CD4-positive, alpha-beta T cell (primary cell): ENCODE measurements around the gene OSCP1. TPM values are rescaled to one million over a fixed set of nuclear protein-coding genes. Genes with fewer than 3 reads are reported as not detected.
A peak's percentile ranks its signal among the peaks of the same experiment; 100 is the strongest.

Experiments
- ATAC-seq: fragments of 200-7000 bp; cut with Tn5 transposase; one replicate; pipeline ENCODE4 v1.10.0; 2022; ENCODE audit warnings: mild to moderate bottlenecking; ENCODE audit not compliant: poor library complexity
- CTCF ChIA-PET: fragments of 350-600 bp; sonication (Branson Sonifier 250); formaldehyde crosslinking; loops from one replicate; lab custom pipeline; 2021; ENCODE audit warnings: antibody characterized with exemption, inconsistent platforms; lab: Charles Lee
- POLR2A ChIA-PET: fragments of 350-600 bp; sonication (Branson Sonifier 250); formaldehyde crosslinking; loops from one replicate; lab custom pipeline; 2021; ENCODE audit warnings: antibody characterized with exemption, inconsistent platforms; lab: Charles Lee
- DNase-seq, 14 experiments: peaks; one replicate each; pipeline ENCODE4 v3.0.0-alpha.2; 2013 to 2020; ENCODE audit warnings: mixed read lengths in 2 of 14
- H3K27ac ChIP-seq, 2 donors: one replicate each; pipeline versions ENCODE4 v1.5.1 to v1.7.0; 2013; ENCODE audit warnings: low read length in 2 of 2, low read depth in 1 of 2, mild to moderate bottlenecking in 1 of 2
- H3K27me3 ChIP-seq, 2 experiments: 1 replicate in 1 of 2; 2 replicates in 1 of 2; pipeline versions ENCODE4 v1.6.1 to v1.7.0; 2013; ENCODE audit warnings: low read length in 2 of 2, control low read depth in 1 of 2, mild to moderate bottlenecking in 1 of 2, moderate library complexity in 1 of 2; ENCODE audit not compliant: insufficient read depth in 2 of 2, control insufficient read depth in 1 of 2
- H3K36me3 ChIP-seq: one replicate; pipeline ENCODE4 v1.6.1; 2013; ENCODE audit warnings: low read length, control low read depth; ENCODE audit not compliant: insufficient read depth
- H3K4me1 ChIP-seq: one replicate; pipeline ENCODE4 v1.6.1; 2013; ENCODE audit warnings: low read length, control low read depth; ENCODE audit not compliant: insufficient read depth
- H3K4me3 ChIP-seq: one replicate; pipeline ENCODE4 v1.5.1; 2013; ENCODE audit warnings: mild to moderate bottlenecking, low read length, moderate library complexity
- H3K9me3 ChIP-seq, 2 experiments: 1 replicate in 1 of 2; 2 replicates in 1 of 2; pipeline versions ENCODE4 v1.6.1 to v1.7.0; 2013; ENCODE audit warnings: low read length in 2 of 2, mild to moderate bottlenecking in 2 of 2, control low read depth in 1 of 2, moderate library complexity in 1 of 2; ENCODE audit not compliant: control insufficient read depth in 1 of 2, insufficient read depth in 1 of 2
- H3K27ac Mint-ChIP-seq: one replicate; pipeline ENCODE4 v1.8.0; 2020; ENCODE audit warnings: mixed read lengths
- H3K27me3 Mint-ChIP-seq: one replicate; pipeline ENCODE4 v1.8.0; 2021; ENCODE audit warnings: mixed read lengths
- H3K36me3 Mint-ChIP-seq: one replicate; pipeline ENCODE4 v1.8.0; 2021; ENCODE audit warnings: low read depth, mixed read lengths
- H3K4me1 Mint-ChIP-seq: one replicate; pipeline ENCODE4 v1.8.0; 2021; ENCODE audit warnings: low read depth, mixed read lengths
- H3K4me3 Mint-ChIP-seq: one replicate; pipeline ENCODE4 v1.8.0; 2020; ENCODE audit warnings: mild to moderate bottlenecking, mixed read lengths
- H3K9me3 Mint-ChIP-seq: one replicate; pipeline ENCODE4 v1.8.0; 2020; ENCODE audit warnings: mixed read lengths
- intact Hi-C, 2 experiments: fragments of 100-400 bp; cut with DNase I in 1 of 2; cut with micrococcal nuclease in 1 of 2; formaldehyde crosslinking; loops; one replicate each; pipeline versions ENCODE4 v1.15.1 to v1.9.0; 2023 to 2025; cut with DNase I, micrococcal nuclease
- total RNA-seq, 174 experiments: library from RNA in 2 of 174; stranded (reverse) in 2 of 174; gene quantifications; one replicate each; pipeline ENCODE4 v1.2.3 and lab custom pipeline; 2021 to 2026
- TF ChIP-seq, protein P1 (sequence below): fragments of 200-600 bp; IDR thresholded peaks from one replicate; pipeline ENCODE4 v1.8.0; 2022; ENCODE audit warnings: antibody characterized with exemption, mild to moderate bottlenecking

The OSCP1 gene
- total RNA-seq, 2 experiments from 2014 or later: 0.82 to 2.4 TPM

DNA sequence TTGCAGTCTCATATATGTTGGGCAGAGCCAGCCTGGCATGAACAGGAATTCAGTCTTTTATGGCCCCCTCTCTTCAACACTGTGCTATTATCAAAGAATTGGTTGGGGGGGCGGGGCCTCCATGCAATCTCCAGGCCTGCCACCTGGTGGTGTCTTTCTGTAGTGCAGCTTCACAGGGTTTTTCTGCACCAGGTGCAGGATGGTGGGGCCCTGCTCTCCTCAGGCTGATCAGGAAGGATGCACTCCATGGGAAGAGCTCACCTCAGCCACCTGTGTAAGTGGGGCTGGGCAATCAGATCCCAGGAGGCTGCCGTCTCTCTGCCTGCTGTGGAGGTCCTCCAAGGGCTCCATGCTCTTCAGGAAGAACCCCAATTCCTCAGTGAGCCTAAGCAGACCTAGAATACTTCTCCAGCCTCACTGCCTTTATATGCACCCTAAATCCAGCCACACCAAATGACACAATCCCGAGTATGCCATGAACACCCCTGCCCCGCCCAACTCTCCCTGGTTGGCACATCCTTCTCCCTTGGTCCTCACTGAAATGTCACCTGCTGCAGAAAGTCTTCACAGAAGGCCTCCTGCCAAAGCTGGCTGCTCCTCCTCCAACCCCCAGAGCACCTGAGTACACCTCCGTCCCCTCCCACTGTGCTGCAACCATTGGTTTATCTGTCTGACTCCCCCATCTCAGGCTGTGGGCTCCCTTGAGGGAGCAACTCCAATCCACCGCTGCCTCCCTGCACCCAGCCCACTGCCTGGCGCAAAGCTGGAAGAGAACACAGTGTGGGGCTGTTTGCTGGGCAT is 81.0 kb downstream of the OSCP1 start:
- H3K4me3 Mint-ChIP-seq: peak overlapping the region; percentile 14
- H3K4me1 Mint-ChIP-seq: peaks cover 78% of the 10 kb centered on the region
- ChIA-PET CTCF (interaction anchor here (0.6 to 4.5 kb wide), 24 partner anchors 8 to 1072 kb away, joined by 3 to 43 read pairs (median 4); partner anchors contain the start of genes LSM10, MRPS15, SH3D21 and STK40), POLR2A (interaction anchor here (1.0 to 5.2 kb wide), 9 partner anchors 10 to 145 kb away, joined by 4 to 73 read pairs (median 6); partner anchors contain the start of genes EVA1B, LSM10, SH3D21 and STK40)
- Histone ChIP-seq H3K4me3 (no peak overlapping the region), H3K4me1 (peaks cover 79% of the 10 kb centered on the region), H3K27me3 (no peaks in the 10 kb centered on the region), H3K27ac (peak overlapping the region; percentile 3 to 54), H3K36me3 (peaks cover 10% of the 10 kb centered on the region), H3K9me3 (no peaks in the 10 kb centered on the region)
- peak overlapping the region; percentile 88 for H3K27ac Mint-ChIP-seq
- intact Hi-C loops: loop anchor here (1.0 to 5.0 kb wide), 8 partner anchors 16 to 62 kb away; partner anchors contain the start of genes SH3D21 (in 2 of the 2), EVA1B (in 1 of the 2) and STK40 (in 1 of the 2)
- ATAC-seq: peak; percentile 54
- peaks cover 20% of the 10 kb centered on the region for H3K36me3 Mint-ChIP-seq
- peak; percentile 76 to 91 (median 84) for DNase-seq
- TF ChIP-seq, protein P1, sequence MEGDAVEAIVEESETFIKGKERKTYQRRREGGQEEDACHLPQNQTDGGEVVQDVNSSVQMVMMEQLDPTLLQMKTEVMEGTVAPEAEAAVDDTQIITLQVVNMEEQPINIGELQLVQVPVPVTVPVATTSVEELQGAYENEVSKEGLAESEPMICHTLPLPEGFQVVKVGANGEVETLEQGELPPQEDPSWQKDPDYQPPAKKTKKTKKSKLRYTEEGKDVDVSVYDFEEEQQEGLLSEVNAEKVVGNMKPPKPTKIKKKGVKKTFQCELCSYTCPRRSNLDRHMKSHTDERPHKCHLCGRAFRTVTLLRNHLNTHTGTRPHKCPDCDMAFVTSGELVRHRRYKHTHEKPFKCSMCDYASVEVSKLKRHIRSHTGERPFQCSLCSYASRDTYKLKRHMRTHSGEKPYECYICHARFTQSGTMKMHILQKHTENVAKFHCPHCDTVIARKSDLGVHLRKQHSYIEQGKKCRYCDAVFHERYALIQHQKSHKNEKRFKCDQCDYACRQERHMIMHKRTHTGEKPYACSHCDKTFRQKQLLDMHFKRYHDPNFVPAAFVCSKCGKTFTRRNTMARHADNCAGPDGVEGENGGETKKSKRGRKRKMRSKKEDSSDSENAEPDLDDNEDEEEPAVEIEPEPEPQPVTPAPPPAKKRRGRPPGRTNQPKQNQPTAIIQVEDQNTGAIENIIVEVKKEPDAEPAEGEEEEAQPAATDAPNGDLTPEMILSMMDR: peak; percentile 91
- H3K9me3 Mint-ChIP-seq: no peaks in the 10 kb centered on the region
- H3K27me3 Mint-ChIP-seq: no peaks in the 10 kb centered on the region

Other genes starting within 250 kb of the OSCP1 start
- gene THRAP3, start 226.0 kb downstream of the OSCP1 start, total RNA-seq: 10 to 100 TPM; 68.7 to 76.1 TPM
- 1 to 10 TPM; 1.9 to 2.6 TPM for gene SH3D21, start 144.1 kb downstream of the OSCP1 start, total RNA-seq
- 1 to 10 TPM; 1.5 to 1.8 TPM for gene EVA1B, start 126.8 kb downstream of the OSCP1 start, total RNA-seq
- 10 to 100 TPM; 17.8 to 20.7 TPM for gene STK40, start 64.5 kb downstream of the OSCP1 start, total RNA-seq
- 10 to 100 TPM; 25.6 to 26.0 TPM for gene LSM10, start 52.5 kb downstream of the OSCP1 start, total RNA-seq
- gene MRPS15, start 13.9 kb upstream of the OSCP1 start, total RNA-seq: 10 to 100 TPM; 35.4 to 36.4 TPM
- gene CSF3R, start 32.5 kb upstream of the OSCP1 start, total RNA-seq: 1 to 10 TPM; 3.7 to 4.1 TPM